Esophagus muscularis mucosa (tissue), 4 donors: Measurements from ENCODE around the gene PRPF38B.

Experiments
- EP300 ChIP-seq: sonication (generic); formaldehyde crosslinking; IDR thresholded peaks from one replicate; pipeline ENCODE4 v1.6.1; 2017; ENCODE audit warnings: antibody characterized with exemption
- POLR2A ChIP-seq: fragments of 450-650 bp; IDR thresholded peaks from one replicate; pipeline ENCODE4 v1.6.1; 2017; ENCODE audit warnings: antibody characterized with exemption, moderate library complexity, mild to moderate bottlenecking, low read depth
- POLR2AphosphoS5 ChIP-seq, 2 donors: sonication (generic); formaldehyde crosslinking; IDR thresholded peaks; one replicate each; pipeline ENCODE4 v1.6.1; 2017; ENCODE audit warnings: antibody characterized with exemption in 2 of 2
- TF ChIP-seq, protein P1 (sequence below), 3 experiments: fragments of 200-600 bp in 2 of 3; fragments of 450-650 bp in 1 of 3; sonication (generic) in 2 of 3; IDR thresholded peaks; one replicate each; pipeline ENCODE4 v1.5.1; 2017 to 2019; ENCODE audit warnings: antibody characterized with exemption in 3 of 3, mild to moderate bottlenecking in 2 of 3, moderate library complexity in 1 of 3

DNA sequence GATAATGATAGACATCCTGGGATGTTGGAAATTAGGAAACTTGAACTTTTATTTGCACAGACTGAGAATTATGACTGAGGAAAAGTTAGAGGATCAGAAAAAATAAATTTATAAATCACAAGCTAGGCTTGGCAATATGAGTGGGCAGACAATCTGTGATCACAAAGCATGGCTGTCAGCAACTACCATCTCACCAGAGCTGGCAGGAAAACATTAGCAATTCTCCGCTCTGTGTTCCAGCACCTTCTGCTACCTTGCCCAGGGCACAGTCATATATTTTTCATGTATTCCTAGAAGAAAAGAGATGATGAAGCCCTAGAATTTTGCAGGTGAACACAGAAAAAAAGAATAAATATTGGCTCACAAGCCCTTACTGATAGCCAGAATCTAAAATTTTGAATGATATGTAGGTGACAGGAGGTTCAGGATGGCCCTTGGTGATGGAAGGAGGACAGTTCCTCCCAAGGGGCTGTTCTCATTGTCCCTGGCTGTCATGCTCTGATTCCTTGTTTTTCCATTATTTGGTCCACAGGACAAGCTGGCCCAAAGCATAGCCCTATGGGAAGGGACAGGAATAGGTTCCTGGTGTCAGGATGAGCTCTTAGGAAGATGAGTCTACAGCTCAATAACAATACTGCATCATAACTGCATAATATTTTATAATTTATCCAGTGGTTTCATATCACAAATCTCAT is 42.2 kb downstream of the PRPF38B start:
- TF ChIP-seq, protein P1, sequence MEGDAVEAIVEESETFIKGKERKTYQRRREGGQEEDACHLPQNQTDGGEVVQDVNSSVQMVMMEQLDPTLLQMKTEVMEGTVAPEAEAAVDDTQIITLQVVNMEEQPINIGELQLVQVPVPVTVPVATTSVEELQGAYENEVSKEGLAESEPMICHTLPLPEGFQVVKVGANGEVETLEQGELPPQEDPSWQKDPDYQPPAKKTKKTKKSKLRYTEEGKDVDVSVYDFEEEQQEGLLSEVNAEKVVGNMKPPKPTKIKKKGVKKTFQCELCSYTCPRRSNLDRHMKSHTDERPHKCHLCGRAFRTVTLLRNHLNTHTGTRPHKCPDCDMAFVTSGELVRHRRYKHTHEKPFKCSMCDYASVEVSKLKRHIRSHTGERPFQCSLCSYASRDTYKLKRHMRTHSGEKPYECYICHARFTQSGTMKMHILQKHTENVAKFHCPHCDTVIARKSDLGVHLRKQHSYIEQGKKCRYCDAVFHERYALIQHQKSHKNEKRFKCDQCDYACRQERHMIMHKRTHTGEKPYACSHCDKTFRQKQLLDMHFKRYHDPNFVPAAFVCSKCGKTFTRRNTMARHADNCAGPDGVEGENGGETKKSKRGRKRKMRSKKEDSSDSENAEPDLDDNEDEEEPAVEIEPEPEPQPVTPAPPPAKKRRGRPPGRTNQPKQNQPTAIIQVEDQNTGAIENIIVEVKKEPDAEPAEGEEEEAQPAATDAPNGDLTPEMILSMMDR (IDR thresholded peaks at IDR 0.05), result no peak
- TF ChIP-seq EP300 (no peak), POLR2AphosphoS5 (IDR thresholded peaks at IDR 0.05) (no peak), POLR2A (no peak)
